Measurements from ENCODE around the gene COPB1. TPM values are rescaled to one million over a fixed set of nuclear protein-coding genes. Genes with fewer than 3 reads are reported as not detected.

The COPB1 gene
- total and polyA plus RNA-seq, 2 of the 8 experiments (the other 6 are each of a cell fraction or from before 2014, with no cell fraction given), result 28.7 to 72.1 TPM

- TF ChIP-seq CHD7 (IDR thresholded peaks at IDR 0.05; ENCODE audit: insufficient replicate concordance, low read length) (no peak), GTF2F1 (IDR thresholded peaks at IDR 0.05; ENCODE audit: borderline replicate concordance, low read depth, low read length) (no peak), NRF1 (IDR thresholded peaks at IDR 0.05; ENCODE audit: low read depth, low read length) (no peak)
These were observed 6.9 kb upstream of the COPB1 start (continued) for GRCh38 chr11:14506532-14506931.

Measured in H1 (cell line).